Measurements from ENCODE around the gene GNLY. TPM values are rescaled to one million over a fixed set of nuclear protein-coding genes. Genes with fewer than 3 reads are reported as not detected.

The GNLY gene
- total RNA-seq, 2 donors from 2014 or later: 24.0 to 31.8 TPM

DNA sequence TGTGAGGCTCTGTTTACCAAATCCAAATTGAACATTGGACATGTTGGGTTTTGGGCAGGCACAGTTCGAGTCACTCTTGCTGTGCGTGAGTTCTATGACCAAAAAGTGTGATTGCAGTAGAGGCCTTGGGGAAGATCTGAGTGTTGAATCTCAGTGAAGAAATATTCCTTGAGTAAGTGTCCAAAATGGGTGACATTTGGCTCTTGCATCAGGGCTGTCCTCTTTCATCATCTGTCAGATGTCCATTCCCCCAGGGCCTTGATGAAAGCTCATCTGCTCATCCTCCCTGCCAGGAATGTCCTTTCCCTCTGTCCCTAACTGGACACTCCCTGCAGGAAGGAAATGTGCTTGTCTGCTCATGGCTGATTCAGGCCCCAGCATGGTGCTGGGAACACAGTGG, 19.7 kb upstream of the GNLY start:
- no peak for ATAC-seq
- no peak for DNase-seq (ENCODE audit: low spot score in 2 of 2)
- Mint-ChIP-seq H3K27ac (no peak overlapping the region), H3K9me3 (no peaks in the 10 kb centered on the region), H3K36me3 (no peaks in the 10 kb centered on the region)

DNA sequence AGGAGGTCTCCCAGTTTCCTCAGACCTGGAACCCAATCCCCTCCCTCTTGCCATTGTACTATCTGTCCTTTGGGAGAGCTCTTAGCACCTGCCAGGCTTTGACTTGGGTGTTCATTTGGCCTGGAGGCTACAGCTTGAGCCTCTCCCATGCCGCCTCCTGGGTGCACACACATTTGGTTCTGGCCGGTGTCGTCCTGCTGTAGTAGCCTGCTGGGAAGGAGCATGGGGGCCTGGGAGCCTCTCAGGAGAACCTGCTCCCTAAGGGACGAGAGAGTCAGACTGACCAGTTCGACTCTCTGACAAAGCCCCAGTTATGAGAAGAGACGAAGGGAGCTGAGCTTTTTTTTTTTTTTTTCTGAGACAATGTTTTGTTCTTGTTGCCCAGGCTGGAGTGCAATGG, 18.7 kb upstream of the GNLY start:
- ATAC-seq (no peak), DNase-seq (ENCODE audit: low spot score in 2 of 2) (no peak)
- H3K27ac Mint-ChIP-seq: no peak overlapping the region
- no peaks in the 10 kb centered on the region for H3K36me3 Mint-ChIP-seq
- H3K9me3 Mint-ChIP-seq: no peaks in the 10 kb centered on the region

DNA sequence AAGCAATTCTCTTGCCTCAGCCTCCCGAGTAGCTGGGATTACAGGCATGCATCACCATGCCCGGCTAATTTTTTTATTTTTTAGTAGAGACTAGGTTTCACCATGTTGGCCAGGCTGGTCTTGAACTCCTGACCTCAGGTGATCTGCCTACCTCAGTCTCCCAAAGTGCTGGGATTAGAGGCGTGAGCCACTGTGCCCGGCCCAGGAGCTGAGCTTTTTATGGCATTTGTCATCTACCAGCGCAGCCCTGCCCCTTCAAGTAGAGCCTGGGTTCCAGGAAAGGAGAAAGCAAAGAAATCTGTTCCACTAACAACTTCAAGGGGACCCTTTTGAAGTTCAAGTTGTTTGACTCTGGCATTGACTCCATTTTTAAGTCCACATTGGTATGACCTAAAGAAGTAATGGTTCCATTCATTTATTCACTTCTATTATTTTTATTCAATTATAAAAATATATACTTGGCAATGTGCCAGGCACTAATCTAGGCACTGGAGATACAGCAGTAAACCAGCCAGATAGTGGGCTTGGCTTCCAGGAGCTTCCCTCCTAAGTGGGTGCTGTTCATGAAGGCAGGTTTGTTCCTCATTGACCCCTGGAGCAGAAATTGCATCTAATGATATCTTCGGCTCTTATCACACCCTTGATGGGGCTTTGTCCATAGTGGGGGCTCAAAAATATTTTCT, 18.2 kb upstream of the GNLY start:
- DNase-seq (ENCODE audit: low spot score in 2 of 2): no peak
- Mint-ChIP-seq H3K9me3 (no peaks in the 10 kb centered on the region), H3K36me3 (no peaks in the 10 kb centered on the region), H3K27ac (no peak overlapping the region)
- no peak for ATAC-seq

DNA sequence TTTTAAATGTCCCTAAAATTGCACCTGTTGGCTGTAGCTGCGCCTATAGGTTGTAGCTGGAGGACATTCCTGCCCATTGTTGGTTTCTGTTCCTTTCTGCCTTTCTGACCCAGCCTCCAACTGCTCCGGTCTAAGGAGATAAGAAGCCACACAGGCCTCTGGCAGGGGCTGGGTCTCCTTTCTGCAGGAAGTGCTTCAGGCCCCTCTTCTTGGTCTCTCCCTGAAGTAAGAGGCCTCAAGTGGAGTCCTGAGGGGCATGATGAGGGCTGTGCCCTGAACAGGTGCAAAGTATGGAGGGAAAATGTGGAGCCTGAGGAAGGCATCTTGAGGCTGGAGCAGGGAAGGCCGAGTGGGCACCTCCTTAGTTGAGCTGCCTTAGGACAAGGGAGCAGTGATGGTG, 15.8 kb upstream of the GNLY start:
- H3K9me3 Mint-ChIP-seq: no peaks in the 10 kb centered on the region
- no peak overlapping the region for H3K27ac Mint-ChIP-seq
- ATAC-seq (no peak), DNase-seq (ENCODE audit: low spot score in 2 of 2) (peak in 1 of 2 donors; percentile 39)
- H3K36me3 Mint-ChIP-seq: no peaks in the 10 kb centered on the region

DNA sequence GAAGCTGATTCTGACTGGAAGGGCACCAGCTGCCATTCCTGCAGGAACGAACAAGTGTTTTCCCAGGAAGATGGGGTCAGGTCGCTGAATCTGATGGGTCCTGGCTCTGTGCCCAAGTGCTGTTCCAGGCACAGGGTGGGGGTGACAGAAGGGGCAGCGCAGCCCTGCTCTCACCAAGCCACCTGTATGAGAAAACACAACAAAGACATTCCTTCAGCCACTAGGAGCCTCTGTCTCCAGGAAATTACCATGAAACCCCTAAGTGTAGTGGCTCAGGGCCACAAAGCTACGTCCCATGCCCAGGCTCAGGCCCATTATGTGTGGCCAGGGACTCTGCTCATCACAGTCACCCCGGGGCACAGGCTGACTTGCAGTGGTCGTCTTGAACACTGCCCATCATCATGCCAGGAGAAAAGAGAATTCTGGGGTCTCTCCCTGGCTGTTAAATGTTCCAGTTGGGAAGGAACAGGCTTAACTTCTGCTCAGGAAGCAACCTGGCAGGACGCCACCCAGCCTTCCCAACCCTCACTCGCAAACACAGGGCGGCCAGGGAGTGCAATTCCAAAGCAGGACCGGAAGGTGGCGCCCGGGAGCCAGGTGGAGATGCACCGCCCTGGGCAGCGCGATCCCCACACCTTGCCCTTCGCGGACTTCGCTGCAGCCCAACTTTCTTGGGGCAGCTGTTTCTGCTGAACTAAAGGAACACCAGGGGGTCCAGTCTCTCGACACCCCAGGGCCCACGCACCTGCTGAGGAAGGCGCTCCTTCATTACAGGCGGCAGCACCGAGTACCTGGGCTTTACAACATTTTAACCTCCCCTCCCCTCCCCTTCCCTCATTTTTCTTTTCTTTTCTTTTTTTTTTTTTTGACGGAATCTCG, 15.1 kb upstream of the GNLY start:
- DNase-seq (ENCODE audit: low spot score in 2 of 2) (peak; percentile 72 to 88), ATAC-seq (peak; percentile 87 to 96)
- Mint-ChIP-seq H3K36me3 (no peaks in the 10 kb centered on the region), H3K9me3 (no peaks in the 10 kb centered on the region), H3K27ac (no peak overlapping the region)

DNA sequence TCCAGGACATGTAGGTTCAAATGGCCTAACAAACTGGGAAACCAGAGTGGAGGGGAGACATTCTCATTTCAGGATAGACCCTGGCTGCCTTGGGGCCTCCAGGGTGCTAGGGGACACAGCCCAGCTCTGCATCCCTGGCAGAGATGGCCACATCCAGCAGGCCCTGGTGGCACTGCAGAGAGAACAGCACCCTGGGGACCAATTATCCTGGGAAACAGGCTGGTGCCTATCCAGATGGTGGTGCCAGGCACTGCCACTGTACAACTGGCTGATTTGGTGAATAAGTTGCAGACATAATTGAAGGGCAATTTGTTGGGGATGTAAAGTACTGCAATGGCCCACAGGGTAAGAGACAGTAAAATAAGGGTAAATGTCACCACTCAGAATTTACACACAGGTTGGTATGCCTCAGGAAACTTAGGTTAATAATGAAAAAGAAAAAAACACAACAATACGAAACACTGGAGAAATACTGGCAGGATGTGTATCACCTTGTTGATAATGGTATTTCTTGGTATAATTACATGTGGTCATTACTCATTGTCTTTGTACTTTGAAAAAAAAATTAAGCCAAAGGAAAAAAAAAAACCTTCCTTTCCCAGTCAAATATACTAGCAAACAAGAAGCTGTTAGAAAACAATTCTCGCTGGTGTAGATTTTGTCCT, 13.3 kb upstream of the GNLY start:
- peak overlapping the region; percentile 12 to 44 for H3K27ac Mint-ChIP-seq
- H3K9me3 Mint-ChIP-seq: no peaks in the 10 kb centered on the region
- DNase-seq (ENCODE audit: low spot score in 2 of 2) (peak in 1 of 2 donors; percentile 48), ATAC-seq (peak in 1 of 2 donors; percentile 67)
- no peaks in the 10 kb centered on the region for H3K36me3 Mint-ChIP-seq

DNA sequence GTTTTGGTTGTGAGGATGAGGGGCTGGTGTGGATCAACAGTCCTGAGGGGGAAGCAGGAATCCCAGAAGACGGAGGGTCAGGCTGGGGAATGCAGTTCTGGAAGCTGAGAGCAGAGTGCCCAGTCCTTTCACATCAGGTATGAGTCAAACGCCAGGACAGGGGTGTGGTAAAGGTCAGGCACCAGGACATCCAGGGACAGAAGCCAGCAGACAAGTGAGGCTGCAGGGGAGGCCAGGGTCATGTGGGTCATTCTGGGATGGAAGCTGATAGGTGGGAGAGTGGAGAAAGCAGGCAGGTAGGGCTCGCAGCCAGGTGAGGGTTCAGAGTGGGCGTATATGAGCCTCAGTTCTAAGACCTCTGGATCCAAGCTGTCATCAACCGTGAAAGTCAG, 12.8 kb upstream of the GNLY start:
- peak in 1 of 2 donors; percentile 33 for DNase-seq (ENCODE audit: low spot score in 2 of 2)
- ATAC-seq: peak in 1 of 2 donors; percentile 2
- Mint-ChIP-seq H3K27ac (peak overlapping the region; percentile 12 to 44), H3K9me3 (no peaks in the 10 kb centered on the region), H3K36me3 (no peaks in the 10 kb centered on the region)

DNA sequence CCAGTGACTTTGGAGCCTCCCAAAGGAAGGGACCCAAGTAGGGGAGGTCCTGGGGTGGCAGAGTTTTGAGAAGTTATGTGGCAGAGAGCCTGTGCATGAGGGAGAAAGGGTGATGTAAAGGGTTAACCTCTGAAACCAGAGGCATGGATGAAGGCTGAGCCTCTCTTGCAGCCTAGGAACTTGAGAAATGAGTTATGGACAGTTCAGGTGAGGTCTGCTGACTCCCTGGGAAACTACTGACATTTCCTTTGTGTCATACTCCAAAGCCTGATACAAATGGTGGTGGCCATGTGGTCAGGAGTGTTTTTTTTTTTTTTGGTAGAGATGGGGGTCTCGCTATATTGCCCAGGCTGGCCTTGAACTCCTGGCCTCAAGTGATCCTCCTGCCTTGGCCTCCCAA, 12.4 kb upstream of the GNLY start:
- DNase-seq (ENCODE audit: low spot score in 2 of 2): no peak
- Mint-ChIP-seq H3K27ac (no peak overlapping the region), H3K36me3 (no peaks in the 10 kb centered on the region), H3K9me3 (no peaks in the 10 kb centered on the region)
- ATAC-seq: peak in 1 of 2 donors; percentile 21

DNA sequence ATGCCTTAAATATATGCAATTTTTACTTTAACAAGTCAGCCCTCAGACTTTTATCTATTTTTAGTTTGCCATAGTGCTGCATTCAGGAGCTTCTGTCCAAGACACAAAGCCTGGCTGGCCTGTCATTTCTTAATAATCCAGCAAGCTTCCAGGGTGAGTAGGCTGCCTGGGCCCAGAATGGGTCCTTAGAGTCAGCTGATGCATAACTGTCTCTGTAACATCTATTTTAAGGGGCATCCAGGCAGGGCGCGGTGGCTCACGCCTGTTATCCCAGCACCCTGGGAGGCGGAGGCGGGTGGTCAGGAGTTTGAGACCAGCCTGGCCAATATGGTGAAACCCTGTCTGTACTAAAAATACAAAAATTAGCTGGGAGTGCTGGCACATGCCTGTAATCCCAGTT, 11.8 kb upstream of the GNLY start:
- Mint-ChIP-seq H3K36me3 (no peaks in the 10 kb centered on the region), H3K9me3 (no peaks in the 10 kb centered on the region), H3K27ac (no peak overlapping the region)
- DNase-seq (ENCODE audit: low spot score in 2 of 2) (peak in 1 of 2 donors; percentile 40), ATAC-seq (no peak)

DNA sequence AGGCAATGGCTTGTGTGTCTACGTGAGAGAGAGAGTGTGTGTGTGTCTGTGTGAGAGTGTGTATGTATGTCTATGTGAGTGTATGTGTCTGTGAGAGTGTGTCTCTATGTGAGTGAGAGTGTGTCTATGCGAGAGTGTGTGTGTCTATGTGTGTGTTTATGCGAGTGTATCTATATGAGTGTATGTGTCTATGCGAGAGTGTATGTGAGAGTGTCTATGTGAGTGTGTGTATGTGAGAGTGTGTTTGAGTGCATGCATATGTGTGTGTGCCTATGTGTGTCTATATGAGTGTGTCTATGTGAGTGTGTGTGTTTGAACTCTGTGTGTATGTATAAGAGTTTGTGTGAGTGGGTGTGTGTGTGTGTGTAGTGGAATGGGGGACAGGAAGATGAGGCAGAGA, 9.8 kb upstream of the GNLY start:
- DNase-seq (ENCODE audit: low spot score in 2 of 2) (no peak), ATAC-seq (no peak)
- Mint-ChIP-seq H3K36me3 (no peaks in the 10 kb centered on the region), H3K27ac (no peak overlapping the region), H3K9me3 (no peaks in the 10 kb centered on the region)

DNA sequence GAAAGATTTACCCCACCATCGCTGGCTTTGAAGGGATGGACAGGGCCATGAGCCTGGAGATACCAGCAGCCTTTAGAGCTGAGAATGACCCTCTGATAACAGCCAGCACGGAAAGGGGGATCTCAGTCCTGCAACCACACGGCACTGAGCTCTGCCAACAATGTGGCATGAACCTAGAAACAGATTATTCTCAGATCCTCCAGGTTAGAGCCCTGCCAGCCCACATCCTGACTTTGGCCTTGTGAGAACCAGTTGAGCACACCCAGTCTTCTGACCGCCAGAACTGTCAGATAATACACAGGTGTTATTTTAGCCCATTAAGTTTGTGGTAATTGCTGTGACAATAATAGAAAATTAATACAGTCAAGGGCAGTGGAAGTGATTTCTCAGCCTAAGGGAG, 9.4 kb upstream of the GNLY start:
- Mint-ChIP-seq H3K27ac (no peak overlapping the region), H3K9me3 (no peaks in the 10 kb centered on the region), H3K36me3 (no peaks in the 10 kb centered on the region)
- ATAC-seq (no peak), DNase-seq (ENCODE audit: low spot score in 2 of 2) (no peak)

DNA sequence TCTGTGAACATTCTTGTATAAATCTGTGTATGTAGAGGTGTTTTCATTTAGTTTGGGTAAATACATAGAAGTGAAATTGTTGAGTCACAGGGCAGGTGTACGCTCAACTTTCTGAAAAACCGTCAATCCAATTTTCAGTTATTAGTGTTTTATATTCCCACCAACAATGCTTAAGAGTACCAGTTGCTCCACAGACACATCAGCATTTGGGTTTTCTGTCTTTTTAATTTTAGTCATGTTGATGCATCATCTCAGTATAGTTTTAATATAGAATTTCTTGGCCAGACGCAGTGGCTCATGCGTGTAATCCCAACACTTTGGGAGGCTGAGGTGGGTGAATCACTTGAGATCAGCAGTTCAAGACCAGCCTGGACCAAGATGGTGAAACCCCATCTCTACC, 3.2 kb upstream of the GNLY start:
- H3K27ac Mint-ChIP-seq: no peak overlapping the region
- peak in 1 of 2 donors; percentile 65 for ATAC-seq
- H3K36me3 Mint-ChIP-seq: no peaks in the 10 kb centered on the region
- DNase-seq (ENCODE audit: low spot score in 2 of 2): no peak
- no peaks in the 10 kb centered on the region for H3K9me3 Mint-ChIP-seq

DNA sequence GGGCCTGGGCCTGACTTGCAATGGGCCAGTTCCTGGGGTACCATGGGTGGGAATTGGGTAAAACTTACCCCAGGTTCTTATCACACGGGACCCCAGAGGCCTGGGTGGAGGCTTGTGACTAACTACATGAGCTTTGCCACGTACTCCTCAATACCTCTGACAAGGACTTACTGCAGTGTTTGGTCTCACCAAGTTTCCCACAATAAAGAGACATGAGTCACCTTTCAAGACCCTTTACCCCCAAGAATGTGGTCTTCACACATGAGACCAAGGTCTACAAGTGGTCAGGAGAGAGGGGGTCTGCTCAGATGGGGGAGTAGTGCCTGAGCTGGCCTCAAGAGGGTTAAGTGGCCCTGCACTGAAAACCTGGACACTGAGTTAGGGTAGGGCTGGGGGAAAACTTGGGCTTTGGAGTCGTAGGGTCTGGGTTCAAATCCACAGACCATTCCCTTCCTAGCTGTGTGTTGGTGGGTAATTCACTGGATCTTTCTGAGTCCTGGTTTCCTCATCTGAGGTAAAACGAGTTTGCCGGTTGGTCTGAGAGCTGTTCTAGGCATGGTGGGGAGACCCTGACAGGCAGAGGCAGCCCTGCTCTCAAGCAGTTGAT, 2.0 kb upstream of the GNLY start:
- Mint-ChIP-seq H3K9me3 (no peaks in the 10 kb centered on the region), H3K36me3 (no peaks in the 10 kb centered on the region), H3K27ac (no peak overlapping the region)
- ATAC-seq (peak in 1 of 2 donors; percentile 19), DNase-seq (ENCODE audit: low spot score in 2 of 2) (peak in 1 of 2 donors; percentile 21)

DNA sequence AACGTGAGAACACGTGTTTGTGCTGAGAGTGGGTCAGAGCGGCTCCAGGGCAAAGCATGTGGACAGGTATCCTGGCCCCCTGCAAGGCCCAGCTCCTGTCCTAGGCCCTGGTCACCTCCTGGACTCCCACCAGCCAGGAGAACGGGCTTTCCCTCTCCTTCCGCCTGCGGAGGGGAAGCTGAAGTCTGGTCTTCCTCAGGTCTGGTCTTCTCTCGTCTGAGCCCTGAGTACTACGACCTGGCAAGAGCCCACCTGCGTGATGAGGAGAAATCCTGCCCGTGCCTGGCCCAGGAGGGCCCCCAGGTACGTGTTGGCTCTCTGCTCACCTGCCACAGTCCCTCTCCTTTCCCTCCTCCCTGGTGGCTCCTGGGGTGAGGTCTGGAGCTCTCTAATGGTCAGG, 963 bp downstream of the GNLY start:
- H3K36me3 Mint-ChIP-seq: no peaks in the 10 kb centered on the region
- no peaks in the 10 kb centered on the region for H3K9me3 Mint-ChIP-seq
- no peak overlapping the region for H3K27ac Mint-ChIP-seq
- ATAC-seq (no peak), DNase-seq (ENCODE audit: low spot score in 2 of 2) (no peak)

DNA sequence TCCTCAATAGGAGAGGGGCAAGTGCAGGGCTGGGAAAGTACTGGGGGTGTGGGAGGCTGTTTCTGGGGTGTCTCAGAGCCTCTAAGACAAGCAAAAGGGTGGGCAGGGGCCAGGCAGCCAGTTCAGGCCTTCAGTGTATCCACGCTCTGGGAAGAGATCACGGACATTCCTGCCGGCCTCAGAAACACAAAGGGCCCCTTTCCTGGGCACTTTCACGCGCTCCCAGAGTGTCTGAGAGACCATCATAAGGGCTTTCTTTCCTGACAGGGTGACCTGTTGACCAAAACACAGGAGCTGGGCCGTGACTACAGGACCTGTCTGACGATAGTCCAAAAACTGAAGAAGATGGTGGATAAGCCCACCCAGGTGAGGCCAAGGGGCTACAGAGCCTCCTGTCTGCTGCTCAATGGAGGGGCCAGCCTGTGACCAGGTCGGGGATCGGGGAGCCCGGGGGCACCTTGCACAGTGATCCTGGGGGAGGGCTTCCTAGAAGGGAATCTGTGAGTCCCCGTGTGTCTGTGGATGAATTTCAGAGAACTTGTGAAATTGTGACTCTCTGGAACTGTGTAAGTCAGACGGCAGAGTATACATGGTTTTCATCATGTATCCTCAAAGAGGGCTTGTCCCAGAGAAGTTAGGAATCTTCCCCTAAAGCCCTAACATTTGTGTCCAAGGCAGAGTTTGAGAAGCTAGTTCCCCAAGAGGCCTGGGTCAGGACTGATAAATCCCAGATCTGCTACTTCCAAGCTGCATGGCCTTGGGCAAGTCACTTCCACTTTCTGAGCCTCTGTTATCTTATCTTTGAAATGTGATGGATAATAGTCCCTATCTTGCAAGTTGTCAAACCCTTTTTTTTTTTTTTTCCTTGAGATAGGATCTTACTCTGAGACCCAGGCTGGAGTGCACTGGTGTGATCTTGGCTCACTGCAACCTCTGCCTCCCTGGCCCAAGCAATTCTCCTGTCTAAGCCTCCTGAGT, 1.8 kb downstream of the GNLY start:
- no peak for ATAC-seq
- no peaks in the 10 kb centered on the region for H3K36me3 Mint-ChIP-seq
- peak in 1 of 2 donors; percentile 37 for DNase-seq (ENCODE audit: low spot score in 2 of 2)
- H3K9me3 Mint-ChIP-seq: no peaks in the 10 kb centered on the region
- H3K27ac Mint-ChIP-seq: peak overlapping the region in 1 of 2 donors; percentile 9

DNA sequence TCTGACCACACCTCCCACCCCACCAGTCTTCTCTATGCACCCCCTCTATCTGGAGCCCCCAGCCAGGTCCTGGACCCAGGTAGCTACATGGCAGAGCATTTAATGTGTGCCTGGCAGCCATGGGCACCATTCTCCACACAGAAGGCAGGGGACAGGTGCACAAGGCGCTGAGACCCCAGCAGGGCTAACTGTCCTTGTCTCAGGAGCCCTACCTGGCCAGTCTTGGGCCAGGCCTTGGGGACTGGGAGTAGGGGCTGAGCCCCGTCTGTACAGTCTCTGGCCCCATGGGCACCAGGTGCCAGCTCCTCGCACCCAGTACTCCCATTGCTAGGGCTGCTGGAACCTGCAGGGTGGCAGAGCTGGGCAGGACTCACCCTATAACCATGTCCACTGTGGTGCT, 2.9 kb downstream of the GNLY start:
- H3K36me3 Mint-ChIP-seq: no peaks in the 10 kb centered on the region
- DNase-seq (ENCODE audit: low spot score in 2 of 2): no peak

More for the DNA sequence above, 2.9 kb downstream of the GNLY start:
- Mint-ChIP-seq H3K27ac (no peak overlapping the region), H3K9me3 (no peaks in the 10 kb centered on the region)
- no peak for ATAC-seq
